Activated CD8-positive, alpha-beta memory T cell treated with anti-CD3 and anti-CD28 coated beads, Interleukin-2, amount 50 U/mL, for 24 hours (primary cell): ENCODE measurements around the gene MGMT.
"Not testable (repeated sequence)": the region's sequence is repeated elsewhere in the genome, so short reads cannot be mapped to it uniquely, and the experiment has no call there.

Experiments used
- DNase-seq: peaks from one replicate; pipeline ENCODE4 v3.0.0-alpha.2; 2020; ENCODE audit errors: extremely low read depth

The MGMT gene

GRCh38 chr10:129466703-129467358, at the start of gene MGMT:
TSS of gene MGMT (plus strand) at chr10:129467241.
- peak; percentile 91 for DNase-seq

- DNase-seq: no peak
Observed at GRCh38 chr10:129417870-129418269, 49.2 kb upstream of the MGMT start.

DNA sequence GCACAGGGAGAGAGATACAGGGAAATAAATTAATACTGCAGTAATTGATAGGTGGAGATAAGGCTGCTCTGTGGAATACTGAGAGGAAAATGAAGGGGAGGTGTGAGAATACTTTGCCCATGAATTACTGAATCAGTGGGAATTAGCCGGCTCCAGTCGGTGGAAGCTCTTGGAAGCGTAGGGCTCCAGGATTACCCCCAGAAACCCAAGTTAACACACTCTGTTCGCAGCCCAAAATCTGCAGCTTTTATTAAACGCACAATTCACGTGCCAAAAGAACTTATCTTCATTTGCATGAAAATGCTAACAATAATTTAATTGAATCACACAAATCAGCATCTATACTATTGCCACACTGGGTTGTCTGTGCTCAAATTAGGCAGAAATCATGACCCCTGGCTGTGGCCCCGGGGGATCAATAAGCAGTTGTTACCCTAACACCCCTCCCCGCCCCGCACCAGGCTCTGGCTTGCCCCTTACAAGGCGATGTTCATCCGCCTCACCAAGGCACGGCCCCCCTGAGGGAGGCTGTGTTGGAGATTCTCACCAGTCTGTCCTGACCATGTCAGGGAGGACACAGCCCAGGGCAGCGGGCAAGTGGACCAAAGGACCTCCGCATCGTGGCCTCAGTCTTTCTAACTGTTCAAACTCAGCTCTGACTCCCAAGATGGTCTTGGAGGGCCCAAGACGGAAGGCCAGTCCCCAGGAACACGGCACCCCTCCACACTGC, 48.4 kb upstream of the MGMT start:
- DNase-seq: no peak

- no peak for DNase-seq
Observed at GRCh38 chr10:129419397-129419796, 47.6 kb upstream of the MGMT start.

- DNase-seq: no peak
Observed at GRCh38 chr10:129421399-129422010, 45.5 kb upstream of the MGMT start.

- DNase-seq: no peak
Observed at GRCh38 chr10:129424978-129425377, 42.1 kb upstream of the MGMT start.

DNA sequence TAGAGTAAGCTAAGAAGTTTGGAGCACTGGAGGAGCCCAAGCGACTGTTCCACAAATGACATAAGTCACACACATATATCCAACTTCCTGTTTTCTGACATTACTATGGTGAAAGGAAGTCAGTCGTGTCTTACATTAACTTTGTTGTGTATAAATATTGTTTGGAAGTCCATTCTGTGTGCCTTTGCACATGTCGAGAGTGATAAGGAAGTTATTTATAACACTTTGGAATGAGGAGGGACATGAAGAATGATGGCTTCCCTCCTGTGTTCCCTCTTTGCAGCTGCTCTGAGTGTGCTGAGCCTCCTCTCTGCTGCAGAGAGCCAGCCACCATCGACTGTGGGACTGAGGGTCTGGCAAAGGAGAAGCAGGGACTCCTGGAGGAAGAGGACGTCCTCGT, 40.4 kb upstream of the MGMT start:
- no peak for DNase-seq

DNA sequence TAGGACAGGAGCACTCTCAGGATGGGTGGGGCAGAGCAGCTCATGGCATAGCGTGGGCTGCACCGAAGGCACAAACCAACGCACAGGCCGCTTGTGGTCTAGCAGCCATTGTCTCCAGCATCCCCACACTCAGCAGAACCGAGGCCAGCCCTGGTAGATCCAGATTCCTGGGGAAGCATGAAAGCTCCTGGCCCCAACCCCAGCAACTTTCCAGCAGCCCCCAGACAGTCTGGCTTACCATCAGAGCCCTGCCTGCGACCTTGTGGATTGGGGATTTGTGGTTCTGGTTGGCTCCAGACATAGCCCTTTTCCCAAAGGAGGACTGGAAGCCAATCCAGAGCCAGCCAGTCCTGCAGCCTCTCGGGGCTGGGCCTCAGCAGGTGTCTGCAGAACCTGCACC, 33.8 kb upstream of the MGMT start:
- DNase-seq: no peak

GRCh38 chr10:129435724-129436123, 31.3 kb upstream of the MGMT start:
- not testable (repeated sequence) for DNase-seq

DNA sequence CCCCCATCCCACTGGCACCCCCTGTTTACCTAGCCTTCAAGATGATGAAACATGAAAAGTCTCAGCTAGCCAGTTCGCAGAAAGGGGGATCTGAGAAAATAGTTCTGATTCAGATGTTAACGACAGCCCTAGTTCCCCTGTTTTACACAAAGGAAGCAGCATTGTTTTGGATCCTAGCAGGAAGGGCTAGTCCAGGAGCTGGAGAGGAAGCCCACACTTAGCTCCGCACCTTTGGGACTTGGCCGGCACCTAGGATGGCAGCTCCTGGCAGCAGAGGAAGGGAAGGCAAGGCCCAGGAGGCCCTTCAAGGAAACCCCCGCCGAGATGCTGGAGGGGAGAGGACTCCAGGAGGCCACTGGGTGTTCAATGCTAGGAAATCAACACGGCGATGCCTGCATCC, 29.0 kb upstream of the MGMT start:
- no peak for DNase-seq

DNA sequence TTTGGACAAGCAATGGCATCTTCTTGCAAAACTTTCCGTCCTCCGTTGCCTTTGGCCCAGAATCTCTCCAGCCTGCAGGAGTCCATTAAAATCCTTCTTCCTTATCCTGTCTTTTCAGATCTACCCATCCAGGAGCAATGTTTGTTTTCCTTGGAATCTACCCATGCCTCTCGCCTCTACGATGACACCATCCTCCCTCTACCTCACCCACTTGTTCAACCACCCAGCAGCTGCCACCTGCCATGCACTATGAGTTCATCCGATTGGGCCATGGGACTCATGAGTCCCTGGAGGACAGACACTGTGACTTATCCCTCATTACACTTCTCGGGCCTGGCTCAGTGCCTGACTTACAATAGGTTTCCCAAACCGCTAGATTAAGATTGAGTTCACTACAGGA, 26.8 kb upstream of the MGMT start:
- DNase-seq: no peak

GRCh38 chr10:129440722-129441316, 26.2 kb upstream of the MGMT start:
- DNase-seq: no peak

DNA sequence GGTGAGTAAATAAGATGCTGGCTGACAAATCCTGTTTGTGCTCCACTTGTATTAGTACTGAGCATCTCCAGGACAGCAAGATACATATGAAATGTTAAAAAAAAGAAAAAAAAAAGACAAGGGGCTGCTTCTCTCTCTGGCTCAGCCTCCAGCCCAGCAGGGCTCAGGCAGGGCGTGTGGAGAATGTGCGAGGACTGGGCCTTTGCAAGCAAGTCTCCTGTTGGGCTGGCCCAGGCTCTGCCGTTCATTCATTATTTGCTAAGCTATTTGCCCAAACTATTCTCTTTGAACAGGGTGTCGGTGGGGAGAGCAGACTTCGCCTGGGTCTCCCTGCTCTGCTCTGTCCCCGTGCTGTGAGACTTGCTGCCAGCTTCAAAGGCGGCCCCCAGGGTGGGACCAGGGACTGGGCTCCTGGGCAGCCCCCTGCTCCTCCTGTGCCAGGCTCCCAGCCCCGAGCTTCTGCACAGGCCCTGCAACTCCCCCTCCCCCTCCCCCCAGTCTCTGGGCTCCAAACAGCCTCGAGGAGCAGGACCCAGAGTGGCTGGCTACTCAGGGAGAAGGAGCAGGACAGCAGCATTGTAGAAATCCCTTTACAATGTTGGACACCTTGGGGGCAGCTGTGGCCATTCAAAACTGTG, 25.6 kb upstream of the MGMT start:
- no peak for DNase-seq

- DNase-seq: no peak
Observed at GRCh38 chr10:129442866-129443265, 24.2 kb upstream of the MGMT start.

DNA sequence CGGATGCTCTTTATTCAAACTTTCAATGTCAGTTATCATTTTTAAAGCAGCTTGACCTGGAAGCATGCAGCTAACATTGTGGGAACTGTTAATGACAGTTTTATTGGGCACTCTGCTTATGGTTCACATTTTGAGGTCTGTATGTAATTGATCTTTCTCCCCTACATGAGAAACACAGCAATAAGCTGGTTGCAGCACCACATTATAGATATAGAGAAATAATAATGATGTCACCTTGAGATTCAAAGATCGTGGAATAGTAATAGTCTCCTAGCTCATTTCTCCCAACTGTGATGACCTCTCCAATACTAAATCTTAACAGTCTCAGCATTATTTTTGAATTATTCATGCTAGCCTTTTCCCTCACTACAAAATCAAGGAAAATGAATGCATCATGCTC, 22.7 kb upstream of the MGMT start:
- no peak for DNase-seq

- no peak for DNase-seq
Observed at GRCh38 chr10:129445436-129446182, 21.4 kb upstream of the MGMT start.

- no peak for DNase-seq
Observed at GRCh38 chr10:129446183-129446581, 20.9 kb upstream of the MGMT start.

DNA sequence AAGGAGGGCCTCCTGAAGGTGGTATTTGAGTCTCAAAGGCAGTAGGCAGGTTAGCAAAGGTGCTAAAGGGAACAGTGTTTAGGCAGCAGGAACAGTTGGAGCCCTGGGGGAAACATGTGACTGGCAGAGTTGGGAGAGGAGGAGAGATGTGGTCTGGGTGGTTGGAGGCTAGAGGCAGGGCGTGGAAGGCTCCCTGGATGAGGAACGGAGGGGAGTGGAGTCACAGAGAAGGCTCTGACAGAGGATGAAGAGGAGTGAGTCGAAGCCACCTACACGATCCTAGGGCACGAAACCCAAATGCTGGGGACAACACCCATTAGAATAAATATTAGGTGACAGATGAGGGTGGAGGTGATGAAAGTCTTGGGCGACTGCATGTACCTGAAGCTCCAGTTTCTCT, 19.6 kb upstream of the MGMT start:
- no peak for DNase-seq

GRCh38 chr10:129448086-129448485, 19.0 kb upstream of the MGMT start:
- no peak for DNase-seq

DNA sequence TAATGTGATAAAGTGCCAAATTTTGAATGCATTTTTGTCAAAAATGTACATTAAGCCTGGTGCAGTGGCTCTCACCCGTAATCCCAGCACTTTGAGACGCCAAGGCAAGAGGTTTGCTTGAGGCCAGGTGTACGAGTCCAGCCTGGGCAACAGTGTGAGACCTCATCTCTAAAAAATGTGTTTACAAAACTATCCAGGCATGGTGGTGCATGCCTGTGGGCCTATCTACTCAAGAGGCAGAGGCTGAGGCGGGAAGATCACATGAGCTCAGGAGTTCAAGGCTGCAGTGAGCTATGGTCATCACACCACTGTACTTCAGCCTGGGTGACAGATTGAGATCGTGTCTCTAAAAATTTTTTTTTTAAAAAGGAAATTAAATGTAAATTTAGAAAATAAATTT, 18.5 kb upstream of the MGMT start:
- no peak for DNase-seq

- no peak for DNase-seq
Observed at GRCh38 chr10:129449893-129450292, 17.1 kb upstream of the MGMT start.

- DNase-seq: no peak
Observed at GRCh38 chr10:129450391-129450790, 16.6 kb upstream of the MGMT start.
